ENCODE measurements around the gene GATA2.

DNA sequence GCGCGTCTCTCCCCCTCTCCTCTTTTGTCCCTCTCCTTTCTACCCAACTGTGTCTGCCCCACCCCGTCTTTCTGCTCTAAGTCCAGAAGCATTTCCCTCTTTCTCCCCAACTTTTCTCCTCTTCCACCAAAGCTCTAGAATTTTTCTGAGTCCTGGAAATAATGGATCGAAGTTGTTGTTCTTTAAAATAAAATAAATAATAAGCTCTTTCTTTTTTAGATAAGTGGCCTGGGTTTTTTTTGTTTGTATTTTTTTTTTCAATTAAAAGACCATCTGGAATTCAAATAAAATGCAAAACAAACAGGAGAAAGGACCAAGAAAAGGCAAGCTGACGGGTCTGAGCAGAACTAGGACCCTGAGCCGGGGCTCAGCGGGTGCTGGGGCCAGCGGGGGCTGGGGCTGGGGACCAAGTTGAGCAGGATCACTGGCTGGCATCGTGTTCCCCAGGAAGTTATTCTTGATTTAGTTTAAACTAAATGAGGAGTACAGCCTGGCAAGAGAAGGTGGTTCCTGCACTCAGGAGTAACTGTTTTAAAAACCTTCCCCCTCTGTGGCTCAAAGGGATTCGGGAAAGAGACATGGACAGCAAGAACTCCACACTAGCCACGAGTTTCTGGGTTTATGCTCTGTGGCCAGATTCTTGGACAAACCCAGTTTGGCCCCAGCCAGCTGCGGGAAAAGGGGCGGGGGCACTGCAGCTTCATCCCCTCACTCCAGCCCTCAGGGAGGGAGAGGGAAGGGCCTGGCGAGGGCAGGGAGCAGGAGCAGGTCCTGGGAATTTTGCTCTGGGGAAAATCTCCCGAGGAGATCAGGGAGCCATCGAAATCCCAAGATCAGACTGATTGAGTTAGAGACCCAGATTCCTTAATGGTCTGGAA is 8.4 kb downstream of the GATA2 start:
- TF ChIP-seq, protein P1, sequence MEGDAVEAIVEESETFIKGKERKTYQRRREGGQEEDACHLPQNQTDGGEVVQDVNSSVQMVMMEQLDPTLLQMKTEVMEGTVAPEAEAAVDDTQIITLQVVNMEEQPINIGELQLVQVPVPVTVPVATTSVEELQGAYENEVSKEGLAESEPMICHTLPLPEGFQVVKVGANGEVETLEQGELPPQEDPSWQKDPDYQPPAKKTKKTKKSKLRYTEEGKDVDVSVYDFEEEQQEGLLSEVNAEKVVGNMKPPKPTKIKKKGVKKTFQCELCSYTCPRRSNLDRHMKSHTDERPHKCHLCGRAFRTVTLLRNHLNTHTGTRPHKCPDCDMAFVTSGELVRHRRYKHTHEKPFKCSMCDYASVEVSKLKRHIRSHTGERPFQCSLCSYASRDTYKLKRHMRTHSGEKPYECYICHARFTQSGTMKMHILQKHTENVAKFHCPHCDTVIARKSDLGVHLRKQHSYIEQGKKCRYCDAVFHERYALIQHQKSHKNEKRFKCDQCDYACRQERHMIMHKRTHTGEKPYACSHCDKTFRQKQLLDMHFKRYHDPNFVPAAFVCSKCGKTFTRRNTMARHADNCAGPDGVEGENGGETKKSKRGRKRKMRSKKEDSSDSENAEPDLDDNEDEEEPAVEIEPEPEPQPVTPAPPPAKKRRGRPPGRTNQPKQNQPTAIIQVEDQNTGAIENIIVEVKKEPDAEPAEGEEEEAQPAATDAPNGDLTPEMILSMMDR (IDR thresholded peaks at IDR 0.05), result no peak
- TF ChIP-seq POLR2A (IDR thresholded peaks at IDR 0.05), result no peak

Data from gastroesophageal sphincter (tissue), 3 donors.